H4 (cell line): ENCODE results near the gene PLN. TPM values are rescaled to one million over a fixed set of nuclear protein-coding genes. Genes with fewer than 3 reads are reported as not detected.

Source experiments
- DNase-seq: peaks from one replicate; pipeline ENCODE4 v3.0.0-alpha.2; 2015; ENCODE audit warnings: low spot score
- total RNA-seq: library from RNA; depleted of rRNA; stranded (reverse); fragments of >200 nt; shearing (Covaris generic); gene quantifications from 2 replicates; pipeline ENCODE4 v1.2.3, GENCODE V29; 2014; rRNA removed

PLN gene
- total RNA-seq, 1 experiment from 2014 or later = 0.60 TPM

GRCh38 chr6:118579786-118580185 lies 31.7 kb downstream of the PLN start:
- DNase-seq = no peak

- DNase-seq = peak; percentile 34
Measured at GRCh38 chr6:118580585-118581419, 32.7 kb downstream of the PLN start.

GRCh38 chr6:118581489-118581959 lies 33.4 kb downstream of the PLN start:
- peak; percentile 8 for DNase-seq

GRCh38 chr6:118584911-118585310 lies 36.8 kb downstream of the PLN start:
- no peak for DNase-seq

- DNase-seq = no peak
Measured at GRCh38 chr6:118586746-118587485, 38.8 kb downstream of the PLN start.

- DNase-seq = no peak
Measured at GRCh38 chr6:118588626-118589025, 40.5 kb downstream of the PLN start.

- no peak for DNase-seq
Measured at GRCh38 chr6:118589186-118589585, 41.1 kb downstream of the PLN start.

GRCh38 chr6:118589649-118590365 lies 41.7 kb downstream of the PLN start:
- no peak for DNase-seq

GRCh38 chr6:118591897-118592296 lies 43.8 kb downstream of the PLN start:
- DNase-seq = no peak

GRCh38 chr6:118594877-118595276 lies 46.8 kb downstream of the PLN start:
- DNase-seq = no peak

GRCh38 chr6:118596774-118597320 lies 48.8 kb downstream of the PLN start:
- DNase-seq = no peak

- DNase-seq = no peak
Measured at GRCh38 chr6:118597636-118598035, 49.5 kb downstream of the PLN start.

GRCh38 chr6:118598324-118598723 lies 50.2 kb downstream of the PLN start:
- no peak for DNase-seq

- no peak for DNase-seq
Measured at GRCh38 chr6:118602300-118602699, 54.2 kb downstream of the PLN start.

- no peak for DNase-seq
Measured at GRCh38 chr6:118603372-118603771, 55.3 kb downstream of the PLN start.

GRCh38 chr6:118606268-118606667 lies 58.2 kb downstream of the PLN start:
- DNase-seq = no peak

- DNase-seq = no peak
Measured at GRCh38 chr6:118606858-118607257, 58.8 kb downstream of the PLN start.

Other genes starting within 250 kb of the PLN start
- 1.8 and 3.0 TPM in 2 replicates for gene CEP85L, start 103.3 kb downstream of the PLN start, total RNA-seq